ENCODE measurements around the gene MATN3. TPM values are rescaled to one million over a fixed set of nuclear protein-coding genes. Genes with fewer than 3 reads are reported as not detected.

Gene MATN3
- total RNA-seq, 4 donors from 2014 or later = 0.27 to 2.3 (median 0.33) TPM; not detected in 1

DNA sequence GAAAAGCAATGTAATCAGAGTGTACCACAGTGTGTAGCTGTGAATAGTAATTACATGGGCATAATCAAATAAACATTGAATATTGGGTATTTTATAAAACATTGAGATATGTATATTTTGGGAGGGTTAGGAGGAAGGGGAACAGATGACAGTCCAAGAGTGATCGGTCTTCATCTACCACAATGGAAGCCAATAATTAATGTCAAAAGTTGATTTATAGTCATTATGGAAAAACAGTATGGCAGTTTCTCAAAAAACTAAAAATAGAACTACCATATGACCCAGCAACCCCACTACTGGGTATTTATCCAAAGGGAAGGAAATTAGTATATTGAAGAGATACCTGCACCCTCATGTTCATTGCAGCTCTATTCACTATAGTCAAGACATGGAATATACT, 44.8 kb upstream of the MATN3 start:
- WGBS, 2 donors = 93 to 96% methylated on average over 1 of the region's 1 CpG
- Histone ChIP-seq H3K4me3 (replicated peaks in 1 of 3) (no peak overlapping the region), H3K4me1 (peaks cover 0 to 11% of the 10 kb centered on the region in 2 donors), H3K27ac (no peak overlapping the region), H3K9me3 (peaks cover 5% of the 10 kb centered on the region), H3K36me3 (no peaks in the 10 kb centered on the region), H3K27me3 (no peaks in the 10 kb centered on the region)
- no peak for DNase-seq
- TF ChIP-seq POLR2A (IDR thresholded peaks at IDR 0.05) = no peak
- TF ChIP-seq, protein P1, sequence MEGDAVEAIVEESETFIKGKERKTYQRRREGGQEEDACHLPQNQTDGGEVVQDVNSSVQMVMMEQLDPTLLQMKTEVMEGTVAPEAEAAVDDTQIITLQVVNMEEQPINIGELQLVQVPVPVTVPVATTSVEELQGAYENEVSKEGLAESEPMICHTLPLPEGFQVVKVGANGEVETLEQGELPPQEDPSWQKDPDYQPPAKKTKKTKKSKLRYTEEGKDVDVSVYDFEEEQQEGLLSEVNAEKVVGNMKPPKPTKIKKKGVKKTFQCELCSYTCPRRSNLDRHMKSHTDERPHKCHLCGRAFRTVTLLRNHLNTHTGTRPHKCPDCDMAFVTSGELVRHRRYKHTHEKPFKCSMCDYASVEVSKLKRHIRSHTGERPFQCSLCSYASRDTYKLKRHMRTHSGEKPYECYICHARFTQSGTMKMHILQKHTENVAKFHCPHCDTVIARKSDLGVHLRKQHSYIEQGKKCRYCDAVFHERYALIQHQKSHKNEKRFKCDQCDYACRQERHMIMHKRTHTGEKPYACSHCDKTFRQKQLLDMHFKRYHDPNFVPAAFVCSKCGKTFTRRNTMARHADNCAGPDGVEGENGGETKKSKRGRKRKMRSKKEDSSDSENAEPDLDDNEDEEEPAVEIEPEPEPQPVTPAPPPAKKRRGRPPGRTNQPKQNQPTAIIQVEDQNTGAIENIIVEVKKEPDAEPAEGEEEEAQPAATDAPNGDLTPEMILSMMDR (IDR thresholded peaks at IDR 0.05) = no peak
- intact Hi-C loops (cut with DNase I) = no loop called here

DNA sequence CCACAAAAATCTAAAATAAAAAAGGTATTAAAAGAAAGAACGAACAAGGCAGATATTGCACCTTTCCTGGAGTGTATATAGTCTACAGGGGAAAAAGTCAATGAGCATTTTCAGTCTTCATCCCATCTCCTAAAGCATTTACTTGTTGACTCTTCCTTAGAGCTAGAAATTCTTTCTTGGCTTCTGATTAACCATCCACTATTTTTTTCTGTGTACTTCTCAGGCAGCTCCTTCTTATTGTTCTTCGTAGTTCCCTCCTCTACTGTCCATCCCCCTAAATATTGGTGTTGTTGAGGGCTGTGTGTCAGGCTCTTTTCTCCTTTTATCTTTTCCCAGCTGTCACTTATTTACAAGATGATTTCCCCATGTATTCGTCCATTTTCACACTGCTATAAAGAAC, 42.5 kb upstream of the MATN3 start:
- Histone ChIP-seq H3K27me3 (no peaks in the 10 kb centered on the region), H3K4me1 (peaks cover 2 to 8% of the 10 kb centered on the region in 2 donors), H3K9me3 (peaks cover 5% of the 10 kb centered on the region), H3K36me3 (no peaks in the 10 kb centered on the region), H3K4me3 (replicated peaks in 1 of 3) (no peak overlapping the region), H3K27ac (no peak overlapping the region)
- TF ChIP-seq, protein P1 (IDR thresholded peaks at IDR 0.05) = no peak
- TF ChIP-seq POLR2A (IDR thresholded peaks at IDR 0.05) = no peak
- 92 to 95% methylated on average over 3 of the region's 3 CpGs for WGBS, 2 donors
- intact Hi-C loops (cut with DNase I) = no loop called here
- no peak for DNase-seq

DNA sequence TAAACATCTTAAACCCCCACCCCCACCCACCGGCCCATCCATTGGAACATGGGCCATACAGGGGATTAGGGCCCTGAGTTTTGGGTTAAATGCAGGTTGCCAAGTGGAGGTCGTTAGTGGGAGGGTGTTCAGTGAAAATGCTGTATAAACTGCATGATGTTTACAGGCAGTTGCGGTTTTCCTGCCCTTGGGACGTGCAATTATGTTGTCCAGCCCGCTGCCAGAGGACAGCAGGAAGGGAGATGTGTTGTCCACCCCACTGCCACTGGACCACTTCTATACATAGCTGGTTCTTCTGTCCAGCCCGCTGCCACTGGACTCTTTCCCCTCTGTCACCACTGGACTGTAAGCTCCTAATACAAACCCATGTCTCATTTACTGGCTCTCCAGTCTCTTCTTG, 41.7 kb upstream of the MATN3 start:
- intact Hi-C loops (cut with DNase I) = no loop called here
- no peak overlapping the region for H3K27ac ChIP-seq
- WGBS, 2 donors = 83 to 84% methylated on average over 6 of the region's 6 CpGs
- no peaks in the 10 kb centered on the region for H3K36me3 ChIP-seq
- peaks cover 7 to 16% of the 10 kb centered on the region in 2 donors for H3K4me1 ChIP-seq
- H3K4me3 ChIP-seq (replicated peaks in 1 of 3) = no peak overlapping the region
- TF ChIP-seq, protein P1 (IDR thresholded peaks at IDR 0.05) = no peak
- TF ChIP-seq POLR2A (IDR thresholded peaks at IDR 0.05) = no peak
- peaks cover 4% of the 10 kb centered on the region for H3K9me3 ChIP-seq
- H3K27me3 ChIP-seq = no peaks in the 10 kb centered on the region
- no peak for DNase-seq

DNA sequence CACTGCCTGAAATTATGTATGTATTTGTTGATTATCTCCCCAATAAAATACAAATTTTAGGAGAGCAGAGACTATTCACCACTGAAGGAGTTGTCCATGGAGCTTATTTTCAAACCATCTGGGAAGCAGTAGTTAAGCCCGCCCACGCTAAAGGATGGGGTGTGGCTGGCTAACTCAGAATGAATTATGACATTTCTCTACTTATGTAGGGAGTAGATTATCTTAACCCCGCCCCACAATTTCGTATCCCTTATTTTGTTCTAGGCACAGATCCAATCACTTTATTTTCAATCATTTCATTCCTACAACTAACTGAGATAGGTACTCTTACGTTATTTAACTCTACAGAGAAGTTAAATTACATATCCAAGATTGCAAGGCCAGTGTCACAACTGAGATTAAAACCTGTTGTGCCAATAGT, 40.4 kb upstream of the MATN3 start:
- no peaks in the 10 kb centered on the region for H3K9me3 ChIP-seq
- intact Hi-C loops (cut with DNase I) = no loop called here
- peaks cover 18 to 28% of the 10 kb centered on the region in 2 donors for H3K4me1 ChIP-seq
- H3K27ac ChIP-seq = peak overlapping the region; percentile 95 to 99 (median 99)
- H3K4me3 ChIP-seq (replicated peaks in 1 of 3) = peak overlapping the region in 1 of 3 donors; percentile 17
- H3K27me3 ChIP-seq = no peaks in the 10 kb centered on the region
- TF ChIP-seq POLR2A (IDR thresholded peaks at IDR 0.05) = peak in 1 of 2 donors; percentile 20
- TF ChIP-seq, protein P1 (IDR thresholded peaks at IDR 0.05) = no peak
- WGBS, 2 donors = 30 to 38% methylated on average over 5 of the region's 5 CpGs
- no peaks in the 10 kb centered on the region for H3K36me3 ChIP-seq
- DNase-seq = peak; percentile 42

DNA sequence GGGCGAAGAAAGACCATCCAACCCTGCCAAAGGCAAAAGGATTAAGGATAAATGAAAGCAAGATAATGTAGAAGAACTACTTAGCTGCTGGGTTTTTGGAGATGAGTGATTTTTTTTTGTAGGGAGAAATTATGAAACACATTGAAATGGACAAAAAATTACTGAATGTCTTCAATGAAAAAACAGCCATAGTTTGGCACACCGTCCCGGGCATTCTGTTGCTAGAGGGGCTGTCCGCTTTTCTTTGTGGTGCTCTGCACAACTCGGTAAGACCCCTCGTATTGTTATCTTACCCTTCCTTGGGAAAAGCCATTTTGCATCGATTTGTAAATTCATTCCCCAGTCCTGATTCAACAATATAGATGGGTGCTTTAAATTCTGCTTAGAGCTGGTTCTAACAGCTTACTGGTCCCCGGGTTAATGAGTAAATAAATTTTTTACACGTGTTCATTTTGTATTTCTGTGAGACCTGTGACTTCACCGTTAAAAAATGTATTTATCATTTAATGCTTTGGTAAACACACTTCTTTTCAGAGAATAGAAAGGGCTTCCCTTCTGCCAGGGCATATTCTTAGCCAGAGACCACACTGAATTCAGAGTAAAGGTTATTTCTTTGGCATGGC, 39.9 kb upstream of the MATN3 start:
- Histone ChIP-seq H3K36me3 (no peaks in the 10 kb centered on the region), H3K9me3 (no peaks in the 10 kb centered on the region), H3K4me3 (replicated peaks in 1 of 3) (peak overlapping the region; percentile 17 to 80 (median 17)), H3K4me1 (peaks cover 18 to 28% of the 10 kb centered on the region in 2 donors), H3K27ac (peak overlapping the region; percentile 95 to 99 (median 99)), H3K27me3 (no peaks in the 10 kb centered on the region)
- WGBS, 2 donors = 1 to 2% methylated on average over 10 of the region's 10 CpGs
- intact Hi-C loops (cut with DNase I) = no loop called here
- TF ChIP-seq POLR2A (IDR thresholded peaks at IDR 0.05) = no peak
- TF ChIP-seq, protein P1 (IDR thresholded peaks at IDR 0.05) = peak in 1 of 6 experiments; percentile 7
- DNase-seq = peak in 1 of 2 donors; percentile 18
